Adrenal gland (tissue), 5 donors: ENCODE results near the gene SOWAHC.

Experiments
- POLR2A ChIP-seq, 2 donors: fragments of 450-650 bp; IDR thresholded peaks; one replicate each; pipeline ENCODE4 v1.6.1; 2017; ENCODE audit warnings: antibody characterized with exemption in 2 of 2, mild to moderate bottlenecking in 2 of 2, moderate library complexity in 1 of 2
- TF ChIP-seq, protein P1 (sequence below), 6 experiments: fragments of 450-650 bp in 4 of 6; fragments of 200-600 bp in 2 of 6; sonication (generic) in 1 of 6; IDR thresholded peaks; 1 replicate in 5 of 6; 2 replicates in 1 of 6; pipeline versions ENCODE4 v1.5.1 to v1.8.0; 2016 to 2021; ENCODE audit warnings: antibody characterized with exemption in 6 of 6, mild to moderate bottlenecking in 2 of 6, moderate library complexity in 1 of 6
- donor health status: DM: no; HTN: no; CAD: no.

DNA sequence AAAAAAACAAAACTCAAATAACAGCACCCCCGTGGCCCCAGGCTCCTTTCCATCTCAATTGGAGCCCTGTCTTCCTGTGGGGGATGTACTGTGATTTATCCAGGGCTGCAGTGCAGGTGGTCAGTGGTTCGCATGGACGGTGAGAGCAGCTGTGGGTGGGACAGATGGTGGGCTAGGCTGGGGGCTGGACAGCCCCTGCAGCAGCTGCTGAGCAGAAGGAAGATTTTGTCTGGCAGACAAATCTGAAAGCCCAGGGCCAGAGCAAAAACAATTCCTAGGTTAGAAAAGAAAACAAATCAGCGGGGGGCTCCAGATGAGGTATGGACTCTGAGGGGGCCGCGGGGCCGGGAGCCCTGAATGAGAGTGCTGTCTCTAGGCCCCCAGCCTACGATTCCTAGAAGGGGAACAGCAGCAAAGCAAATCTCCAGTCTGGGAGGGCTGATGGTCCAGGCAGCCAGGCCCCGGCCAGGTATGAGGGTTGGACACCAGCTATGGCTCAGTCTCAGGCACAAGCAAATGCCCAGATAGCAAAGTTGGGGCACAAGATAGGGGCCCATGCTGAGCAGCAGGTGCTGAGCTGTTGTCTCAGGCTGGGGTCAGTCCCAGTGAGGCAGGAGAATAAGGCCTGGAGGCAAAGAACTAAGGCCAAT lies 45.4 kb downstream of the SOWAHC start:
- TF ChIP-seq, protein P1, sequence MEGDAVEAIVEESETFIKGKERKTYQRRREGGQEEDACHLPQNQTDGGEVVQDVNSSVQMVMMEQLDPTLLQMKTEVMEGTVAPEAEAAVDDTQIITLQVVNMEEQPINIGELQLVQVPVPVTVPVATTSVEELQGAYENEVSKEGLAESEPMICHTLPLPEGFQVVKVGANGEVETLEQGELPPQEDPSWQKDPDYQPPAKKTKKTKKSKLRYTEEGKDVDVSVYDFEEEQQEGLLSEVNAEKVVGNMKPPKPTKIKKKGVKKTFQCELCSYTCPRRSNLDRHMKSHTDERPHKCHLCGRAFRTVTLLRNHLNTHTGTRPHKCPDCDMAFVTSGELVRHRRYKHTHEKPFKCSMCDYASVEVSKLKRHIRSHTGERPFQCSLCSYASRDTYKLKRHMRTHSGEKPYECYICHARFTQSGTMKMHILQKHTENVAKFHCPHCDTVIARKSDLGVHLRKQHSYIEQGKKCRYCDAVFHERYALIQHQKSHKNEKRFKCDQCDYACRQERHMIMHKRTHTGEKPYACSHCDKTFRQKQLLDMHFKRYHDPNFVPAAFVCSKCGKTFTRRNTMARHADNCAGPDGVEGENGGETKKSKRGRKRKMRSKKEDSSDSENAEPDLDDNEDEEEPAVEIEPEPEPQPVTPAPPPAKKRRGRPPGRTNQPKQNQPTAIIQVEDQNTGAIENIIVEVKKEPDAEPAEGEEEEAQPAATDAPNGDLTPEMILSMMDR (IDR thresholded peaks at IDR 0.05): no peak
- no peak for TF ChIP-seq POLR2A (IDR thresholded peaks at IDR 0.05)
